ENCODE data around the gene GRAMD4.

GRAMD4 gene

GRCh38 chr22:46687048-46687444 lies 66.9 kb downstream of the GRAMD4 start:
- H3K27me3 ChIP-seq = peaks cover 0 to 70% (median 0%) of the 10 kb centered on the region in 11 experiments; a peak in 6 of 22 replicates
- no peak for TF ChIP-seq Cebpa-rat (IDR thresholded peaks at IDR 0.05)
- H3K4me1 ChIP-seq = peaks cover 59 to 100% (median 97%) of the 10 kb centered on the region in 10 experiments
- peaks cover 34 to 63% (median 51%) of the 10 kb centered on the region in 11 experiments for H3K36me3 ChIP-seq
- peaks cover 64 to 98% (median 87%) of the 10 kb centered on the region in 11 experiments; a peak in 21 of 22 replicates for H4K20me1 ChIP-seq
- H3K9me3 ChIP-seq (replicated peaks in 1 of 11) = no peaks in the 10 kb centered on the region
- H3K4me2 ChIP-seq = peak overlapping the region; percentile 61 to 95 (median 84)
- H3K9ac ChIP-seq = peak overlapping the region in 9 of 11 experiments; percentile 2 to 73 (median 57); a peak in 13 of 22 replicates
- H3K4me3 ChIP-seq = peak overlapping the region in 1 of 10 experiments; percentile 20; a peak in 1 of 20 replicates
- H3K27ac ChIP-seq = peak overlapping the region in 8 of 11 experiments; percentile 57 to 87 (median 74); a peak in 17 of 22 replicates

- peaks cover 0 to 66% (median 0%) of the 10 kb centered on the region in 11 experiments; a peak in 6 of 22 replicates for H3K27me3 ChIP-seq
- peaks cover 59 to 100% (median 96%) of the 10 kb centered on the region in 10 experiments for H3K4me1 ChIP-seq
- peak overlapping the region in 9 of 11 experiments; percentile 2 to 73 (median 57); a peak in 12 of 22 replicates for H3K9ac ChIP-seq
- peaks cover 38 to 67% (median 55%) of the 10 kb centered on the region in 11 experiments for H3K36me3 ChIP-seq
- peak overlapping the region in 1 of 10 experiments; percentile 20; a peak in 1 of 20 replicates for H3K4me3 ChIP-seq
- no peaks in the 10 kb centered on the region for H3K9me3 ChIP-seq (replicated peaks in 1 of 11)
- peak overlapping the region in 8 of 11 experiments; percentile 57 to 87 (median 74); a peak in 17 of 22 replicates for H3K27ac ChIP-seq
- TF ChIP-seq Cebpa-rat (IDR thresholded peaks at IDR 0.05) = no peak
- peaks cover 63 to 98% (median 86%) of the 10 kb centered on the region in 11 experiments; a peak in 21 of 22 replicates for H4K20me1 ChIP-seq
- peak overlapping the region; percentile 61 to 95 (median 84) for H3K4me2 ChIP-seq
Measured at GRCh38 chr22:46687460-46687859, 67.3 kb downstream of the GRAMD4 start.

GRCh38 chr22:46688949-46689348 lies 68.8 kb downstream of the GRAMD4 start:
- no peak for TF ChIP-seq Cebpa-rat (IDR thresholded peaks at IDR 0.05)
- Histone ChIP-seq H3K9me3 (replicated peaks in 1 of 11) (no peaks in the 10 kb centered on the region), H4K20me1 (peaks cover 67 to 98% (median 85%) of the 10 kb centered on the region in 11 experiments; a peak in 21 of 22 replicates), H3K27me3 (peaks cover 0 to 54% (median 0%) of the 10 kb centered on the region in 11 experiments; a peak in 6 of 22 replicates), H3K4me1 (peaks cover 48 to 91% (median 81%) of the 10 kb centered on the region in 10 experiments), H3K36me3 (peaks cover 48 to 82% (median 70%) of the 10 kb centered on the region in 11 experiments), H3K4me3 (no peak overlapping the region), H3K27ac (peak overlapping the region in 3 of 11 experiments; percentile 36 to 87 (median 84); a peak in 7 of 22 replicates), H3K4me2 (peak overlapping the region in 10 of 11 experiments; percentile 13 to 95 (median 83); a peak in 18 of 22 replicates), H3K9ac (peak overlapping the region in 5 of 11 experiments; percentile 18 to 61 (median 37); a peak in 5 of 22 replicates)

DNA sequence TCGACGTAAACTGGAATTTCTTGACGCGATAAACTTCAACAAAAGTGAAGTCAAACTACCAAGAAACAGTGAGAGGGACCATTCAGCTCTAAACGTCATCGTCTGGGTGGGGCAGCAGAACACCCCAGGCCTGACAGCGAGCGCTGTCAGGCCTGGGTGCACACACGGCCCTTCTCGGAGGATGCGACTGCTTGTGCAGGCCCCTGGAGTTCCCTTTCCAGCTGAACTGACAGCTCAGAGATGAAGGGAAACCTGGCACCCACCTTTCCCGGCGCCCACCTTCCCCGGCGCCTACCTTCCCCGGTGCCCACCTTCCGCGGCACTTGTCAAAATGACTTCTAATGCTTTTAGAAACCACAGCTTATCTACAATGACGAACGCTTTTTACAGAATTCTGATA lies 70.0 kb downstream of the GRAMD4 start:
- H4K20me1 ChIP-seq = peaks cover 55 to 98% (median 85%) of the 10 kb centered on the region in 11 experiments; a peak in 21 of 22 replicates
- H3K4me3 ChIP-seq = no peak overlapping the region
- H3K27ac ChIP-seq = no peak overlapping the region
- H3K9me3 ChIP-seq (replicated peaks in 1 of 11) = no peaks in the 10 kb centered on the region
- H3K27me3 ChIP-seq = peaks cover 0 to 42% (median 0%) of the 10 kb centered on the region in 11 experiments; a peak in 6 of 22 replicates
- H3K9ac ChIP-seq = no peak overlapping the region; a peak in 1 of 22 replicates
- TF ChIP-seq Cebpa-rat (IDR thresholded peaks at IDR 0.05) = no peak
- H3K4me1 ChIP-seq = peaks cover 37 to 79% (median 69%) of the 10 kb centered on the region in 10 experiments
- peak overlapping the region; percentile 16 to 95 (median 82); a peak in 21 of 22 replicates for H3K4me2 ChIP-seq
- H3K36me3 ChIP-seq = peaks cover 60 to 94% (median 82%) of the 10 kb centered on the region in 11 experiments

GRCh38 chr22:46691571-46691970 lies 71.4 kb downstream of the GRAMD4 start:
- Histone ChIP-seq H3K9ac (no peak overlapping the region), H3K4me2 (peak overlapping the region in 8 of 11 experiments; percentile 35 to 91 (median 72); a peak in 12 of 22 replicates), H3K4me1 (peaks cover 22 to 64% (median 55%) of the 10 kb centered on the region in 10 experiments), H3K27ac (no peak overlapping the region), H3K4me3 (no peak overlapping the region), H4K20me1 (peaks cover 41 to 98% (median 86%) of the 10 kb centered on the region in 11 experiments; a peak in 21 of 22 replicates), H3K36me3 (peaks cover 74 to 97% (median 91%) of the 10 kb centered on the region in 11 experiments), H3K9me3 (replicated peaks in 1 of 11) (no peaks in the 10 kb centered on the region), H3K27me3 (peaks cover 0 to 28% (median 0%) of the 10 kb centered on the region in 11 experiments; a peak in 6 of 22 replicates)
- TF ChIP-seq Cebpa-rat (IDR thresholded peaks at IDR 0.05) = no peak

DNA sequence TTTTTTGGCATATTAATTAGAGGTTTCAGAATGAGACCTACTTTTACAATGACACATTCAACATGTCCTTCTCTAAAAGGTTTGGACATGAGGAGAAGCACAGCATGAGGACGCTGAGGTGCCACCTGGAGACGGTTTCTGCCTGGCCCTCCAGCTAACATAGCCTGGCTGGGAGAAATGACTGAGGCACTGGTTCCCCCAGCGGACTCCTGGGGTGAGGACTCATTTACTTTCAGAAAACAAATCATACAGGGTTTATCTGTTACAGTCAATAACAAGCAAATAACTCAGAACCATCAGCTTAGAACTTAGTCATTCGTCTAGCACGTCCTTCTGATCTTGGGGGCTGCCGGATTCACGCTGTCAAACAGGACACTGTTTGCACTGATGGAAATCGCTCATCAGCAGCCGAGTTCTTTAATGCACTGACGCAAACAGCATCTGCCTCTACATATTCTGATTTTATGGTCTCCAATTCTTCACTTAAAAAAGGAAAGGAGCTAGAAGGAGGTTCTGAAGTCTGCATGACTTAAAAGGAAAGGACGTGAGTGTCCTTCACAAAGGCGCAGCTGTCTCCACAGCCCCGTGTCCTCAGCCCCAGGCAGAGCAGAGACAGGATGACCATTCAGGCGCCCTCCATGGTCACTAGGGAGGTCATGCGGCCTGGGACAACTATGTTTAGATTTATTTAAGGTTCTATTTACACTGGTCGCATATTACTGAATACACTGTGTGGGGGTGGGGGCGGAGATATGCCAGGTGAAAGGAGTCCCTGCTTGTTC lies 73.6 kb downstream of the GRAMD4 start:
- Histone ChIP-seq H3K4me2 (no peak overlapping the region), H3K9me3 (replicated peaks in 1 of 11) (no peaks in the 10 kb centered on the region), H3K27ac (no peak overlapping the region), H3K27me3 (peaks cover 0 to 15% (median 0%) of the 10 kb centered on the region in 11 experiments; a peak in 6 of 22 replicates), H3K36me3 (peaks cover 84 to 100% (median 98%) of the 10 kb centered on the region in 11 experiments), H3K9ac (no peak overlapping the region), H3K4me1 (peaks cover 12 to 42% (median 33%) of the 10 kb centered on the region in 10 experiments; a peak in 18 of 20 replicates), H3K4me3 (no peak overlapping the region), H4K20me1 (peaks cover 21 to 93% (median 77%) of the 10 kb centered on the region in 11 experiments; a peak in 21 of 22 replicates)
- no peak for TF ChIP-seq Cebpa-rat (IDR thresholded peaks at IDR 0.05)

GRCh38 chr22:46694416-46695170 lies 74.4 kb downstream of the GRAMD4 start:
- no peak for TF ChIP-seq Cebpa-rat (IDR thresholded peaks at IDR 0.05)
- Histone ChIP-seq H3K4me3 (no peak overlapping the region), H3K36me3 (peaks cover 84 to 100% (median 98%) of the 10 kb centered on the region in 11 experiments), H3K9me3 (replicated peaks in 1 of 11) (no peaks in the 10 kb centered on the region), H4K20me1 (peaks cover 14 to 91% (median 69%) of the 10 kb centered on the region in 11 experiments; a peak in 20 of 22 replicates), H3K27ac (no peak overlapping the region), H3K9ac (no peak overlapping the region), H3K4me2 (no peak overlapping the region), H3K4me1 (peaks cover 8 to 34% (median 25%) of the 10 kb centered on the region in 10 experiments; a peak in 18 of 20 replicates), H3K27me3 (peaks cover 0 to 7% (median 0%) of the 10 kb centered on the region in 11 experiments; a peak in 4 of 22 replicates)

Measured in BLaER1 treated with 17β-estradiol and CSF1 and Interleukin-3, amounts not matched to agents 10 nM and 100 nM (cell line).